Fibroblast of villous mesenchyme (primary cell): ENCODE measurements around the gene LRP6. TPM values are rescaled to one million over a fixed set of nuclear protein-coding genes. Genes with fewer than 3 reads are reported as not detected.
A peak's percentile ranks its signal among the peaks of the same experiment; 100 is the strongest.

Experiments used
- DNase-seq: peaks from one replicate; pipeline ENCODE4 v3.0.0-alpha.2; 2010; ENCODE audit warnings: low read depth
- H3K4me3 ChIP-seq: 2 replicates; pipeline ENCODE4 v1.5.1; 2011; ENCODE audit warnings: low read depth, mild to moderate bottlenecking, low read length
- CTCF ChIP-seq: IDR thresholded peaks from 2 replicates; pipeline ENCODE4 v1.5.1; 2012; ENCODE audit warnings: low read depth, mild to moderate bottlenecking, low read length; ENCODE audit not compliant: insufficient read depth
- total RNA-seq: library from RNA; depleted of rRNA; stranded (reverse); fragments of >200 nt; gene quantifications from 2 replicates; pipeline ENCODE4 v1.2.3, GENCODE V29; 2012

Gene LRP6
- total RNA-seq, 1 donor, result 50.1 TPM

DNA sequence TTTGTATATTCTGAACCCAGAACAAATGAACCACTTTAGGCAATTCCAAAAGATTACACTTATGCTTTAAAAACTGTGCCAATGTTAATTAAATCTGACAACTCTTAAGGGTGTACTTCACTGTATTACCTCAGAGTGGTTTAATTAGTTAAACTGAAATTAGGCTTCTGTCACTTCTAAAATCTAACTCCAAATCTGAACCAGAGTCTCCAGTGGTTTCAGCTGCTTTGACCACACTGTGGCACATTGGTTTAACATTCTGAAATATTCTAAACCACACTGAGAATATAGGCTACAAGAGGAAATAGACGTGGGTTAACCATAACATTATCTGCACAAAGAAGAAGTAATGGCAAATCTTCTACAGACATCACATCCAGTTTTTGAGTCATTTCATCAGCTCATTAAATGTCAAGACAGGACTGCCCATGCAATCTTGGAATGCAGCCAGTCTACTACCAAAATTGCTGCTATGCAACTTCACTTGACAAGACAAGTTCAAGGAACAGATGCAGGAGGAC lies 94.8 kb downstream of the LRP6 start:
- DNase-seq, result peak; percentile 69
- H3K4me3 ChIP-seq, result no peak overlapping the region
- no peak for TF ChIP-seq CTCF

DNA sequence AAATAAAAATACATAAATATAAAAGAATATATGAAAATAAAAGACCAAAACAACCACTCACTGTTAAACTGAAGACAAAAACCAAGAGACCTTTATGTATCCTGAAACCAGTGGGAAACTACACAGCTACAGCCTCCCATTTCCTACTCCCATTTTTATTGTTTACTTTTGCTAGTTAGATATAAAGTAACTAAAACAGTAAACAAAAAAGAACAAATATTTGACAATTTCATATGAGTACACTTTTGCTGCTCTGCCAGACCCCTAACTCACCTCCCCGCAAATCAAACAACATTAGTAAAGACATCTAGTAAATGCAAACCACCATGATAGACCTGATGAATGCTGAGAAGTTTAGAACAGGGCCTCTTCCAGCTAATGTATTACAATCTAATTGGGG lies 99.0 kb downstream of the LRP6 start:
- no peak overlapping the region for H3K4me3 ChIP-seq
- TF ChIP-seq CTCF, result no peak
- DNase-seq, result no peak

- H3K4me3 ChIP-seq, result no peak overlapping the region
- no peak for DNase-seq
- TF ChIP-seq CTCF, result no peak
These were observed 100.1 kb downstream of the LRP6 start for GRCh38 chr12:12166751-12167150.

GRCh38 chr12:12159988-12160387 lies 106.9 kb downstream of the LRP6 start:
- DNase-seq, result peak; percentile 41
- H3K4me3 ChIP-seq, result no peak overlapping the region
- no peak for TF ChIP-seq CTCF

DNA sequence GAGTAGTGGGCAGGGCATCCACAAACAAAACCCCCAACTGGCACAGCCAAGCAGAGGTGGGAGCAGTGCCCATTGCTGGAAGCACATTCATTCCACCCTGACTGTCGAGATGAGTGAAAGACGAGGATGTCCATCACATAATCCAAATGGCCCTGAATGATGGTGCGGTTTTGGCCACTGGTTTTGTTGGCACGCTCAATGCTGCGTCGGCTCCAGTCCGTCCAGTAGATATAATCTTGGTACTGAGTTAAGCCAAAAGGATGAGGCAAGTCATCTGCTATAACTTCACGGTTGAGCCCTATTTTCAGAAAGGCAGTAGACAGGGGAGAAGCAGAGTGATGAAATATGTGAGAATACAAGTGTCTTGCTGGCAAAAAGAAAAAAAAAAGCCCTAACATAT lies 108.0 kb downstream of the LRP6 start:
- no peak for DNase-seq
- no peak overlapping the region for H3K4me3 ChIP-seq
- no peak for TF ChIP-seq CTCF

DNA sequence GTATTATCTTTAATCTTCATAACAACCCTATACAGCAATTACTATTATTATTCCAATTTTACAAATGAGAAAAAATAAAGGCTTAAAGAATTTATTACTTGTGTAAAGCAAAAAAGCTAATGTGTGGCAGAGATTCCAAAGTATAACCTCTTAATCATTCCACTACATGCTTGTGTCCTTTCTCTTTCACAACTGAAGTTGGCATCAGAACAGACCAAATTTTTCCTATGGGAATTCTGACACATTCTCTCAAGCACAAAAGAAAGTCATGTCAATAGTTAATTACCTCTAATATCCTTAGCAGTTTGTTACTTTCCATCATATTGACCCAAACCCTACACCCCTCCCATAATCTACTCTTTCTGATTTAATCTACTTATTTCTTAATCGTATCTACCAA lies 109.4 kb downstream of the LRP6 start:
- no peak for DNase-seq
- no peak overlapping the region for H3K4me3 ChIP-seq
- TF ChIP-seq CTCF, result no peak

- no peak for TF ChIP-seq CTCF
- DNase-seq, result no peak
- H3K4me3 ChIP-seq, result no peak overlapping the region
These were observed 110.0 kb downstream of the LRP6 start for GRCh38 chr12:12156828-12157227.
